COR-L47 (cell line): ENCODE results near the gene CDK6.

ENCODE experiments used
- DNase-seq: peaks from one replicate; lab custom pipeline; 2025; lab: John Stamatoyannopoulos, UW

The CDK6 gene

DNA sequence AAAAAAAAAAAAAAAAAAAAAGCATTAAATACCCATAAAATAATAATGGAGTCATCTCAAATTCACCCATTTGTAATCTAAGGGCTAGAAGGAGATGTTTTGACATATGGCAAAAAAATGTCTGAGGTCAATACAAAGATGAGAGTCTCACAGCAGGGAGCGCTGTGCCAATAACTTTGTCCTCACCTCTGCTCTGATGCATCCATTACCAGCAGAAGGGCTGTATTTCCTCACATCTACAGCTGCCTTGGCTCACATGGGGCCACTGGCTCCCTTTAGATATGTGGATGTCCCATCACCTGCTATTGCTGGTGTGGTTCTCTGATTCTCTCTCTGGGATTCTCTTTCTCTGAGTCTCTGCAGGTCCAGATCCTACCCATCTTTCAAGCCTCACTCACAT is 155.9 kb downstream of the CDK6 start:
- DNase-seq: no peak

DNA sequence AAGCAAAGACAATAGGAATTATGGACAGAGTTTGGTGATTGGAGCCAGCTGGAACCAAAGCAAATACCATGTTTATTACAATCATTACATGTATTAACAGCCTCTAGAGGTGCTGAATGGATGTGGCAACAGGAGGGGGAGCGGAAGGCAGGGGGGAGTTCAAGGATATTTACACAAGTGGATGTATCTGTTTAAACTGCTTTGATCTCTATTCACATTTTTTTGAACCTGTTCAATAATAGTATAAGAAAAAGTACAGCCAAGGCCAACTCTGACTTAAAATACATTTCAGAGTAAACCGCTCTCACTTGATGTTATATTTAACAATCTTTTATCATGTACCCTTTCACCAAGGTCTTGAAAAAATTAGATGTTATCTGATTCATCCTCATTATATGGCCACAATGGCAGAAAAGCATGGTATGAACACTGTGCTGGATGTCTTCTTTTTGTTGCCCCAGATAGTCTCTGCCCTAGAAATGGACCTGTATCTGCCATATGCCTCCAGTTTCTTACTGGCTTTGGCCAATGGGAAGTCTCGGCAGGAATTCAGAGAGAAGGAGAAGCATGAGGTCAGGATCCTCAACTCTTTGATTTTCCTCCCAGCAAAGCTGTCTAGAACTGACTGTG is 158.0 kb downstream of the CDK6 start:
- peak; percentile 29 for DNase-seq

DNA sequence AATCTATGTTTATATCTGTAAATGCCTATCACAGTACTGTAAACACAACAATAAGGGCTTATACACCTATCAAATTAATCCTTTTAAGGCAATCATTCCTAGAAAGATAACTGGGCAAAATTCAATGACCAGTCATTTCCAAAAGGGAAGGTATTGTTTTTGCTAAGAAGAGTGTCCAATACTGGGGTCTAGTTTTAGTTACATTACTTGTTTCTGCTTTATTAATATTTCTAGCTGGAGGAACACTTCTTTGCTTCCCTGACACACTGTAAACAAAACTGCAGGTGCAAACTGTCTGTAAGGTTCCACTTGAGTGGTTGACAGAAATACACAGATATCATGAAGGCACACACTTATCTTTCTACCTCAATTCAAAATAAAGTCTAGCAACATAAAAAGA is 162.0 kb downstream of the CDK6 start:
- DNase-seq: peak; percentile 20

DNA sequence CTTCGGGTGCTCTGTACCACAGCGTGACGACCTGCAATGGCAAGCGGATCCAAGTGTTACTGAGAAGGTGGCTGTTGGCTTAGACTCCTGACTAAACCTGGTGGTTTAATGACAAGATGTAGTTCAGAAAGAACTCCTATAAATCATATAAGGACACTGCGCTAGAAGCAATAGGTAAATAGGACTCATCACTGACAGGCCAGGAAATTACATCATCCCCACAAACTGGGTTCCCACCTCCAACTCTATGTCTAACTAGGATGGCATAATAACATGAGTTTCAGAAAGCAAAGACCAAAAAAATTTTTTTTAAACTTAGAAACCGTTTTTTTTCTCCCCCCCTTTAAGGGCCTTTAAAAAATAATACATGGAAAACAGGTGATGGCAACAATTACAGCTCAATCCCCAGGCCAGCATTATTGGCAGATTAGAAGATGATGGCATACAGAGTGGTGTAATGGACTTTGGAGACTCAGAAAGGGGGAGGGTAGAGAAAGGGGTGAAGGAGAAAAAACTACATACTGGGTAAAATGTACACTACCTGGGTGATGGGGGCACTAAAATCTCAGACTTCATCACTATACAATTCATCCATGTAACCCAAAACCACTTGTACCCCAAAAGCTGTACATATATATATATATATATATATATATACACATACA is 164.7 kb downstream of the CDK6 start:
- DNase-seq: no peak

DNA sequence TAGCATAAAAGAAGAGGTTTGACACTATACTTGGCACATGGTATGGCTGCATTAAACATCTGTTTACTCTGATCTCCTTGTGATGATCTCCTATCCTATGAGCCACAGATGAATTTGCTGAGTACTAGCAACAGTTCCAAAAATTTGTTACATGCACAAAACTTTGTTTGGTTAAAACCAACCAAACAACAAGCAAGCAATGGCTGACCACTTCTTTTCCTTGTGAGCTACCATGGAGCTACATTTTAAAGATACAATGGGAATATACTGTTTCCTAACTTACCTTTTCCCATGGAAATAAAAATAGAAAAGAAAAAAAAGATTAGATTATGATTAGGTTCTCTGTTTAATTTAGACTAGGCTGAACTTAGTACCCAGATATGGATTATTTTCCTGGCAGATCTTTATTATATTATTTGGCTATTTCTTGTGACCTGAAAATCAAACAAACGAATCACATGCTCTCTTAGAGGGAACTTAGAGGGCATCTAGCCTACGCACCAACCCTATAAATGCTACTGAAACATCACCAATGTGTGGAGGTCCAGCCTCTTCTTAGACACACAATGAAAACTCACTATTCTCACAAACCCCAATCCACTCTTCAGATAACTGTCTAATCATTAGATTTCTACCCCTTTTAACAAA is 166.0 kb downstream of the CDK6 start:
- no peak for DNase-seq

DNA sequence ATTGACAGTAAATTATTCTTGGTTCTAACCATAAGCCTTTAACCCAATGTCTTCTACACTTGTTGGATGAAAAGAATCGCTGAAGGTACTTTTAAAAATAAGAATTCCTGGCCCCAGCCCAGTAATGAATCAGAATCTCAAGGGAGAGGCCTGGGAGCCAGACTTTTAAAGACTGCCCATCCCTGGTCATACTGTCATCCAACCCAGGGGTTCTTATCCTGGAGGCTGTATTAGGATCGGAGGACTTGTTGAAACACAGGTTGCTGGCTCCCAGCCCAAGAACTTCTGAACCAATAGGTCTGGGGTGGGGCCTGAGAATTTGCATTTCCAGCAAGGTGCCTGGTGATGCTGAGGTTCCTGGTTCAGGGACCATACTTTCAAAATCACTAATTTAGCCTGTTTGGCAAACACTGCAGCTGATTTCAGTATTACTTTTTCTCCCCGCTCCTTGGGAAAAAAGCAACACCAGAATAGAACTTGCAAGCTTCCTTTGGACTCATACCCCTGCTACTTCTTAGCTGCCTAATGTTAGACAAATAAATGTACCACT is 166.7 kb downstream of the CDK6 start:
- no peak for DNase-seq

DNA sequence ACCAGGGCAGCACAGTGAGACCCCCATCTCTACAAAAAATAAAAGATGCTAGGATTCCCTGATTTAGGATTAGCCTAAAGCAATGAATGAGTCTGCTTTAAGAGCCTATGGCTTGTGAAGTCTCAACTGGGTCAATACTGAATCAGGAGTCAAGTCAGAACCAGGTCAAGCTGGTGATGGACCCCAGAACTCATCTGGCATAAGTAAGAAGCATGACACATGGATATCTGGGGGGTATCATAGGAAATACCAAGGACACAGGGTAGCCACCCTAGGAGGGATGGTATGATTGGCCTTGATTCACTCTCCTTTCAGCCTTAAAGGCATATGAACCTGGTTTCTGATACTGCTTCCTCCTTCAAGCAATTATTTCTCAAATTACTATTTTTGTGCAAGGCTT is 167.8 kb downstream of the CDK6 start:
- no peak for DNase-seq

DNA sequence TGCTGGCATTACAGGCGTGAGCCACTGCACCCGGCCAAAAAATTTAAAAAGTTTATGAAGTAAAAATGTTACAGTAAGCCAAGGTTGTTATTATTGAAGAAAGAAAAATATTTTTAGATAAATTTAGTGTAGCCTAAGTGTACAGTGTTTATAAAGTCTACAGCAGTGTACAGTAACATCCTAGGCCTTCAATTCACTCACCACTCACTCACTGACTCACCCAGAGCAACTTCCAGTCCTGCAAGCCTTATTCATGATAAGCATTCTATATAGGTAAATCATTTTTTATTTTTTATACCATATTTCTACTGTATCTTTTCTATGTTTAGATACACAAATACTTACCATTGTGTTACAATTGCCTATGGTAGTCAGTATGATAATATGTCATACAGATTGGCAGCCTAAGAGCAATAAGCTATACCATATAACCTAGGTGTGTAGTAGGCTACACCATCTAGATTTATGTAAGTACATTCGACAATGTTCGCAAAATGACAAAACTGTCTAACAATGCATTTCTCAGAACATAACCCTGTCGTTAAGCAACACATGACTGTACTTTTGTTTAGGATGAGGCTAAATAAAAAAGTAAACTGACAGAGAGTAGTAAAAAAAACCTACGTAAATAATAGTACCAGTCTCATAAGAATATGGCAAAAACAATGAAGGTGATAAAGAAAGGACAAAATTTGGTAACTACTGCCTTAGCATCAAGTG is 168.4 kb downstream of the CDK6 start:
- no peak for DNase-seq

DNA sequence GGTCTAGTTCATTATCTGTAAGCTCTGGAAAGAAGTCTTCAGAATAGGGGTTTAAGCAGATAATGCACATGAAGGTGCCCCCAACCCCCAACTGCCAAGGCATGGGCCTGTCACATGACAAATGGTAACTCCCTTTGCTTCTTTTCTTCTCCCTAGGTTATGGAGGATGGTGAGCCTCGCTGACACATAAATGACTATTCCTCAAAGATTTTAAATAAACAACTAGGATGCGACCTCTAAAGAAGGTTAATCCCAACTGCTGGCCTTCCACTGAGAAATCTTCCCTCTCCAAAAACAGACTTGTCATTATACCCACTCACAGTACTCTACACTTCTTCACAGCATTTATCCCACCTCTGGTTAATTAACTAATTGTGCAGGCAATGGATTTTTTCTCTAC is 170.4 kb downstream of the CDK6 start:
- DNase-seq: no peak

DNA sequence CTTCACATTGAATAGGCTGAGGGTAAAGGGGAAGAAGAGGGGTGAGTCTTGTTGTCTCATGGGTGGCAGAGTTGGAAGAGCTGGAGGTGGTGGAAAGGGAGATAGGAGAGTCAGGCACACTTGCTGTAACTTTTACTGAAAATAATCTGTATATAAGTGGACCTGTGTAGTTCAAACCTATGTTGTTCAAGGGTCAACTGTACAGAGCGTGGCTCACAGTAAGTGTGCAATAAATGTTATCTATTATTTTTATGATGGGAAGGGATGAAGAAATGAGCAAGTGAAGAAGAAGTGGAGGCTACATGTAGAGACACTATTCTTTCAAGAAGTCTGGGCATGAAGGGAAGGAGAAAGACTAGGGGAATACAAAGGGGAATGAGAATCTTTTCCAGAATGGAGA is 174.7 kb downstream of the CDK6 start:
- no peak for DNase-seq

DNA sequence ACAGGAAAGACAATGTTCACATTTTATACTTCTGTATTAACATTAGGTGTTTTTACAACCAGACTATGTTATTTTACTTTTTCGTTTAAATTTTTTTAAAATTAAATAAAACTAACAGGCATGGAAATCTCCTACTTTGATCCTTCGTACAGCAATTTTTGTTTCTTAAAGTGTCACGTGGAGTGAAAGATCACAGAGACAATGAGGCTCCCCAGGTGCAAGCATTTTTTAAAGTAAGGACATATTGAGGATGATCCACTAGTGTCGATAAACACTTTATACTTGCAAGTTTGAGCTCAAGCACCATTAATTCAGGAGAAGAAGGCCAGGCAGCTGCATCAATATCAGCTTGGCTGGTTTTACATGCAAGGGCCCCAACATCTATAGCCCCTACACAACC is 177.7 kb downstream of the CDK6 start:
- no peak for DNase-seq

DNA sequence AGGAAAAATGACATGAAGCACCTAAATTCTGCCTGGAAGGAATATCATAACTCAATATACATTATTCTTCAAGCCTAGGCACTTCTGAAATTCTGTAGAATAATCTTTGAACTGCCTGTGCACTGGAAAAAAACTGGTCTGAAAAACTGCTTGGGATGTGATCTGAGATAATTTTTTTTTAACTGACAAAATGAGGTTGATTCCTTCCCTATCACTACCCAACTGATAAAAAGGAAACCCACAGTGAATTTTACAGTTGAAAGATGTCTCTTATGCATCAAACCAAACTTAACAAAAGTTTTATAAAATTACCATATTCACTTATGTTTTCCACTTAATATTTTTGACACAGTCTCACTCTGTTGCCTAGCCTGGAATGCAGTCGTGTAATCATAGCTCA is 179.0 kb downstream of the CDK6 start:
- no peak for DNase-seq

DNA sequence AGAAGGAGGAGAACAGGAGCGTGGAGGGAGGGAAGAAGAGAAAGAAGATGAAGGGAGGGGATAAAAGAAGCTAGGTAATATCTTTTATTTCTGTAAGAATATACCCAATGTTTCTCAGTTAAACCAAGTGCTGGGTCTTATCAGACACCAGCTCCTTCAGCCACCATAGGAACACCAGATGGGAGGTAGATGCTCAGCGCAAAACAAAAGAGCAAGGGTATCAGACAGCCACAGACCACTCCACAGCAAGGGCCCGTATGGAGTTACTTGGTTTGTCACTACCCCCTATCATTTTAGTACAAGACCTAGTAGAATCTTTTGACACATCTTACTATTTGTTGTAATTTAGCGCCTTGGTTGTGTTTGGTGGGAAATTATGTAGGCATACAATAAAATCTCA is 180.3 kb downstream of the CDK6 start:
- no peak for DNase-seq

DNA sequence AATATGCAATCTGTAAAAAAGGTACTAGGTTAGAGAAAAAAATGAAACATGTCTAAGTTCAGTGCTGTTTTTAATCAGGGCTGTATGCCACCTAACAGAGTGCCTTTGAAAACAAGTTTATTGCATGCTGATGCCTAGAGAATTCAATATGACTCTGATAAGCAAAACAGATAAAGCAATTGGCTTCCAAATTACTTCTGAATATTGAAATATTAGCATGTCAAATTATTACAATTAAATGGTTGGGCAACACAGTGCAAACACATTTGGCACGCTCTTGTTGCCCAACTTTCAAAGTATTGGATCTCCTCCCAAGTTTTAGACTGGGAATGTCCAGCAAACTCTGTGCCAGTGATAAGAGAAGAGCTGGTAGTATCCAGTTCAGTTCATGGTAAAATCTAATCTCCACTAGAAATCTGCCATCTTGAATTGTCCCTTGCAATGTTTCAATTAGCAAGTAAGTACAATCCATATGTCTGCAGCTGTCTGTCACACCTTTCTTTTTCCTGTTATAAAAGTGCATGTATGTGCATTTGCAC is 181.0 kb downstream of the CDK6 start:
- no peak for DNase-seq

DNA sequence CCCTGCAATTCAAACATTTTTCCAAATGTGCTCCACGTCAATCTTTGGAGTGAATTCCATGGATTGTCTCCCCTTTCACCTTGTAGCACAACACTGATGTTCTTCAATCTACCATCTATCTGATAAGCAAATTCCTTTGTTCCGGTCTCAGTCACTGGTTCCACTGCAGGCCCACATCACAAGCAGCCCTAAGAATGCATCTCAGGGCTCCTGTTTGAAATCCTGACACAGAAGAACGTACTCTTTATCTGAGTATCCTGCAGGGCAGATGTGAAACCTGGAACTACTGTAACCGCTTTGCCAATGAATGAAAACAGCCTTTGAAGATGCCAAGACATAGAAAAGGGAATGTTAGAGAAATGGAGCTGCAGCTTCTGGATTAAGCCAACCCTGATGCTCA is 183.2 kb downstream of the CDK6 start:
- DNase-seq: no peak

DNA sequence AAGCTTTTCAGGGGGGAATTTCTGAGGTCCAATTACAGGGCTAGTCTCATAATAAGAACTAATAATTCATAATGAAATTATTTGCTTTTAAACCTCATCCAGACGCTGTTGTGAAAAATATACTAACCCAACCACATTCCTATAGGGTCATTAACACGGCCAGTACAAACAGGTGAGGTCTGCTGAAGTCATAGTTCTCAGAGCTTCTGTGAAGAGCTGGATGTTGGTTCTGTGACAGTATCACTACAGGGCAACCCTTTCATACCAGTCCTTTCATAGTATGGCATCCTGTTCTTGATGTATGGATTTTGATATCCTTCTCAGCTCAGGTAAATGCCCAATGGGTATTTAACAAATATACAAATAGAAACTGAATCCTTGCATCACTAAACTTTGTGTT is 183.8 kb downstream of the CDK6 start:
- no peak for DNase-seq

DNA sequence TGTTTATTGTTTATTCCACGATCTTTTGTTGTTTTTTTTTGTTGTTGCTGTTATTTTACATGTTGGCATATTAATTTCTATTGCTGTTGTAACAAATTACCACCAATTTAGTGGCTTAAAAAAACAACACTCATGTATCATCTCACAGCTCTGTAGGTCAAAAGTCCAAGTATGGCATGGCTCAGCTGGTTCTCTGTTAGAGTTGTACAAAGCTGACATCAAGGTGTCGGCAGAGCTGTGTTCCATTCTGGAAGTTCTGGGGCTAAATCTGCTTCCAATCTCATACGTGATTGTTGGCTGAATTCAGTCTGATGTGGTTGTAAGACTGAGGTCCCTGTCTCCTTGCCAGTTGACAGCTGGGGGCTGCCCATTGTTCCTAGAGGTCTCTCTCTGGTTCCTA is 186.0 kb downstream of the CDK6 start:
- no peak for DNase-seq

DNA sequence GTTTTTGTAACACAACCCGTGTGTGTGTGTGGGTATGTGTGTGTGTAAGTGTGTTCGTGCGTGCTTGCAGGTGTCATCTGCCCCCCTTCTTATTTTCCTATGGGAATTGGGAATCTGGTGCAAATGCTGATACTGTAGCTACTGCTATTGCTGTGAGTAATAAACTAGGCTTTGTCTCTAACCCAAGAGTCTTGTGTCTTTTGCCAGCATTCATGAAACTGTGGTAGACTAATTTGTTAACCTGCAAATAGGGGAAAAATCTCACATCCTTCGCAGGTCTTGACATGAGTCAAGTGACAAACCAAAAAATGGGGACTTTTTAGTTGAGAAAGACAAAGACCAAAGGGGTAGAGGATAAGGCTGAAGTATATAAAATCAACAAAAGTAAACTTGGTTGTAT is 188.3 kb downstream of the CDK6 start:
- no peak for DNase-seq

DNA sequence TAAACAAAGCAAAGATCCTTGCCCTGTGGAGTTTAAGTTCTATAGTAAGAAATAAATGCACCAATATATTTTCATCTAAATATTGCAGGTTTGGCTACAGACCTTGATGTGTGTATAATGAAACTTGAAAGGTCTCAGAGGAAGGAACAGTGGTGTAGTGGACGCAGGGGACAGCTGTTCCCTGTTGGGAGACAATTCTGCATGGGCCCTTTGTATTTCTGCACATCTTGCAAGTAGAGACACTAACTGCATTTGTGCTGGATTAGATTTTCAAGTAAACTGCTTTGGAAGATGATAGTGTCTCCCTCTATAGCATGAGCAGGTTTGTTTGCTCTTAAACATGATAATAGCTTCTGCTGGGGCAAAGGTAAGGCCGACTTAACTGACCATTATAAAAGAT is 188.7 kb downstream of the CDK6 start:
- no peak for DNase-seq

DNA sequence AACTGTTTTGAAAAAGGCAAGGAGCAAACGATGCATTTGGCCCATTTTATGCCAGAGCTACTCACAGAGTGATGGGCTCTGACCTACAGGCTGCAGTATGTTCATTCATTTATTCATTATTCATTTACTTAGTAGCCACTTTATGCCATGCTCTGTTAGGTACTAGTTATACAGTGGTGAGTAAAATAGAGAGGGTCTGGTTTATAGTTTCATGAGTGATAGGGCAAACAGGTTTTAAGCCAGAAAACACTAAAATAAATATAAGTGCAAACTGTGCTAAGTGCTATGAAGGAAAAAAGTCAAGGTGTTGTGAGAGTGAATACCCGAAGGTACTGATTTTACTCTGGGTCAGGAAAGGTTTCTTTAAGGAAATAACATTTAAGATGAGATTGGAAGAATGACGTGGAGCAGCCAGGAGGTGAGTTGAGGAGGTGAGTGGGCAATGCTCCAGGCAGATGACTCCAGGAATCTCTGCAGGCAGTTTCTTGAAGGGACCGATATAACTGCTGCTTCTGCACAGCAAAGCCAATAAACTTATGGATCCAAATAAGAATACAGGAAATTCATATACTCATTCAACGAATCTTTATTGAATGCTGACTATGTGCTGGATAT is 189.3 kb downstream of the CDK6 start:
- no peak for DNase-seq

DNA sequence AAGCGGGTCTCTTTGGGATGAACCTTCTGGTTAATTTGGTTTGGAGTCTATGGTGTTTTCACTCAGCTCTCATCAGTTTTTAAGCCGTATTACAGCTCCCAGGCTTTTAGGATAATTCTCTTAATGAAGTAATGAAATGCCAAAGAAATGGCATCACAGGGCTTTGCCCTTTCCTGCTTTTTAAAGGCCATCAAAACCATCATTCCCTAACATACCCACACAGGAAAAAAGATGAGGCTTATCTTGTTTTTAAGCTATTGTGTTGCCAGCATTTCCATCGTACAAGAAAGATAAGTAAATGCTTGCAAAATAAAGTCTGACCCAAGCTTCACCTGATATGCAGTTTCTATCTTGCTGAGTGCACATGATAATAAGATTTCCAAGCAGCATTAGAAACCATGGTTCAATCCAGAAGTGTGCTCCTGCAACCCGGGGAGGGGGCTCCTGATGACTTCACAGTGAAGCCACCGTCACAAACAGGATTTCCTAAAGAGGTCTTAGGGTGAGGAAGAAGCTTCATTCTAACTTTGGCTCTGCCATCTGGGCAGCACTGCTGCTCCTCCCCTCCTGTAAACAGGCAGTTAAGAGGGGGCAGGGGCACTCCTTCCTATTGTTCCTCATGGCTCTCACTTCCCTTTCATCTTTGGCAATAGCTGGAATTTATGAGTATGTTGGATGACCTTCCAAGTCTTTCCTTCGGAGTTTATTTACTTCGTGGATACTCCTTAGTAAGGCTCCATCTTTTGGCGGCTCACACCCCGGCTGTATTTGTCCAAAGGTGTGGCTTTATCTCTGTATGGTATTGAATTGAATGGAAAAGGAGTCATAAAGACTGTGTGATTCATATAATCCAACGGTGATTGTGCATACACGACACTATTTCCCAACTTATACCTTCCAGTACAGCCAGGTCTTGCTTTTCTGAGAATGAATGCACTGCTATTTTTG is 191.0 kb downstream of the CDK6 start:
- DNase-seq: no peak
